Activated effector memory CD4-positive, alpha-beta T cell treated with Interleukin-2 at 50 U/mL for 16 hours (primary cell): ENCODE data around the gene RPL29.
"Not testable (repeated sequence)": the region's sequence is repeated elsewhere in the genome, so short reads cannot be mapped to it uniquely, and the experiment has no call there.

ENCODE experiments used
- DNase-seq: peaks from one replicate; pipeline ENCODE4 v3.0.0-alpha.2; 2020

RPL29 gene

GRCh38 chr3:52004906-52005395 lies 9.3 kb upstream of the RPL29 start:
- no peak for DNase-seq

GRCh38 chr3:52004163-52004787 lies 8.6 kb upstream of the RPL29 start:
- no peak for DNase-seq

GRCh38 chr3:52002748-52003147 lies 7.1 kb upstream of the RPL29 start:
- no peak for DNase-seq

GRCh38 chr3:52001443-52001974 lies 5.8 kb upstream of the RPL29 start:
- DNase-seq = peak; percentile 72

- no peak for DNase-seq
These were observed 4.2 kb upstream of the RPL29 start for GRCh38 chr3:51999846-52000245.

GRCh38 chr3:51998774-51999173 lies 3.1 kb upstream of the RPL29 start:
- DNase-seq = no peak

GRCh38 chr3:51997935-51998596 lies 2.4 kb upstream of the RPL29 start:
- no peak for DNase-seq

GRCh38 chr3:51997172-51997571 lies 1.5 kb upstream of the RPL29 start:
- DNase-seq = no peak

- DNase-seq = no peak
These were observed 1.2 kb downstream of the RPL29 start for GRCh38 chr3:51994530-51994929.

- DNase-seq = not testable (repeated sequence)
These were observed 2.0 kb downstream of the RPL29 start for GRCh38 chr3:51993657-51994056.

- DNase-seq = no peak
These were observed 3.5 kb downstream of the RPL29 start for GRCh38 chr3:51992017-51992682.

GRCh38 chr3:51990501-51990971 lies 5.2 kb downstream of the RPL29 start:
- DNase-seq = not testable (repeated sequence)

GRCh38 chr3:51988286-51989146 lies 7.2 kb downstream of the RPL29 start:
- DNase-seq = no peak

GRCh38 chr3:51987568-51987967 lies 8.1 kb downstream of the RPL29 start:
- DNase-seq = no peak

- no peak for DNase-seq
These were observed 9.4 kb downstream of the RPL29 start for GRCh38 chr3:51986010-51986947.

- no peak for DNase-seq
These were observed 10.6 kb downstream of the RPL29 start for GRCh38 chr3:51985063-51985462.

- no peak for DNase-seq
These were observed 11.4 kb downstream of the RPL29 start for GRCh38 chr3:51984269-51984647.

- DNase-seq = no peak
These were observed 12.0 kb downstream of the RPL29 start for GRCh38 chr3:51983578-51984268.

- DNase-seq = peak; percentile 49
These were observed 12.7 kb downstream of the RPL29 start, which contains the start of gene ACY1 for GRCh38 chr3:51982838-51983577. ACY1 (plus strand) TSS chr3:51983535; CDS start chr3:51984065, 530 bp downstream.

GRCh38 chr3:51982352-51982837 lies 13.3 kb downstream of the RPL29 start:
- DNase-seq = no peak
